Measurements from ENCODE around the gene NPHP4. TPM values are rescaled to one million over a fixed set of nuclear protein-coding genes. Genes with fewer than 3 reads are reported as not detected.

NPHP4 gene
- total RNA-seq, 1 experiment from 2014 or later, result 1.9 TPM

Other genes with a start within 250 kb of the NPHP4 start
- gene KCNAB2, start 53.5 kb upstream of the NPHP4 start, total RNA-seq (2014; rRNA removed; shearing (Covaris generic)), result 4.7 and 14.4 TPM in 2 replicates
- 0.98 TPM in 2 replicates for gene CHD5, start 187.9 kb upstream of the NPHP4 start, total RNA-seq (2014; rRNA removed; shearing (Covaris generic))
- 88.4 and 112 TPM in 2 replicates for gene RPL22, start 207.2 kb upstream of the NPHP4 start, total RNA-seq (2014; rRNA removed; shearing (Covaris generic))
- 4.0 and 6.3 TPM in 2 replicates for gene RNF207, start 213.7 kb upstream of the NPHP4 start, total RNA-seq (2014; rRNA removed; shearing (Covaris generic))
- 62.7 and 66.4 TPM in 2 replicates for gene ICMT, start 243.5 kb upstream of the NPHP4 start, total RNA-seq (2014; rRNA removed; shearing (Covaris generic))